ENCODE data around the gene EPHB2.

DNA sequence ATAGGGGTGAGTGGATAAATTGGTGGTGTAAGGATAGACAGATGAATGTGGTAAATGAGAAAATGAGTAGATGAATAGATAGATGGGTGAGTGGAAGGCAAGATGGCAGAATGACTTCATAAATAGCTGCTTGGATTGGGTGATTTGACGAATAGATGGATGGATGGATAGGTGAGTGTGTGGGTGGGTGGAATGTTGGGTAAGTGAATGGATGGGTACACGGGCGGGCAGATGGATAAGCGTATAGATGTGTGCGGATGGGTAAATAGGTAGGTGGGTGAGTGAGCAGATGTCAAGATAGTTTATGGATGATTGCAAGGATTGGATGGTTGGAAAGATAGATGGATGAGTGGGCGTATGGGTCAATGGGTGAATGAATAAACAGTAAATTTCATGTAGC is 59.3 kb downstream of the EPHB2 start:
- TF ChIP-seq EZH2phosphoT487 (IDR thresholded peaks at IDR 0.05; ENCODE audit: insufficient read depth, low read depth) = no peak
- no peak for TF ChIP-seq EZH2 (IDR thresholded peaks at IDR 0.05; ENCODE audit: insufficient read depth, poor library complexity, severe bottlenecking)

Data from GM23248 (cell line).